ENCODE measurements around the gene SLC16A6.
"Not testable (repeated sequence)": the region's sequence is repeated elsewhere in the genome, so short reads cannot be mapped to it uniquely, and the experiment has no call there.

- peak; percentile 23 to 48 (median 34) for TF ChIP-seq CTCF (optimal IDR thresholded peaks at IDR 0.05 in 1 of 3, IDR thresholded peaks at IDR 0.05 in 1 of 3, conservative IDR thresholded peaks at IDR 0.05 in 1 of 3; ENCODE audit: extremely low read depth in 1 of 3, insufficient read depth in 2 of 3, low read length in 3 of 3)
- TF ChIP-seq EZH2 (IDR thresholded peaks at IDR 0.05; ENCODE audit: low read length) = not testable (repeated sequence)
Observed at GRCh38 chr17:68263101-68263681, 27.7 kb downstream of the SLC16A6 start.

All from keratinocyte (primary cell).